Fibroblast of lung (primary cell): Measurements from ENCODE around the gene ZKSCAN3. TPM values are rescaled to one million over a fixed set of nuclear protein-coding genes. Genes with fewer than 3 reads are reported as not detected.

ENCODE experiments used
- DNase-seq, 2 donors: peaks; one replicate each; pipeline versions ENCODE4 v3.0.0 to v3.0.0-alpha.2; 2010; ENCODE audit warnings: low read depth in 2 of 2
- H2AFZ ChIP-seq: 2 replicates; pipeline ENCODE4 v1.5.1; 2012; ENCODE audit warnings: low read length, control low read depth, inconsistent platforms
- H3K27ac ChIP-seq: 2 replicates; pipeline ENCODE4 v1.5.1; 2011; ENCODE audit warnings: low read length, control low read depth; ENCODE audit not compliant: insufficient read depth
- H3K27me3 ChIP-seq: 2 replicates; pipeline ENCODE4 v1.5.1; 2011; ENCODE audit warnings: mild to moderate bottlenecking, low read length; ENCODE audit not compliant: control insufficient read depth, insufficient read depth
- H3K36me3 ChIP-seq: 2 replicates; pipeline ENCODE4 v1.5.1; 2011; ENCODE audit warnings: low read length; ENCODE audit not compliant: control insufficient read depth, insufficient read depth
- H3K4me1 ChIP-seq: 2 replicates; pipeline ENCODE4 v1.5.1; 2011; ENCODE audit warnings: low read length; ENCODE audit not compliant: control insufficient read depth, insufficient read depth; ENCODE audit errors: extremely low read depth
- H3K4me2 ChIP-seq: 2 replicates; pipeline ENCODE4 v1.5.1; 2011; ENCODE audit warnings: low read length, control low read depth; ENCODE audit not compliant: insufficient read depth; ENCODE audit errors: extremely low read depth
- H3K4me3 ChIP-seq, 4 experiments: fragments of 200-600 bp in 1 of 4; sonication (generic) in 1 of 4; replicated peaks in 1 of 4; 2 replicates each; pipeline ENCODE4 v1.5.1; 2011 to 2016; ENCODE audit warnings: low read length in 4 of 4, low read depth in 3 of 4, mild to moderate bottlenecking in 3 of 4, control low read depth in 2 of 4, inconsistent platforms in 1 of 4, mixed read lengths in 1 of 4; ENCODE audit not compliant: insufficient read depth in 1 of 4; ENCODE audit errors: control extremely low read depth in 1 of 4
- H3K79me2 ChIP-seq: 2 replicates; pipeline ENCODE4 v1.5.1; 2012; ENCODE audit warnings: mild to moderate bottlenecking, low read length, inconsistent platforms; ENCODE audit not compliant: control insufficient read depth, insufficient read depth
- H3K9ac ChIP-seq: 2 replicates; pipeline ENCODE4 v1.5.1; 2011; ENCODE audit warnings: mild to moderate bottlenecking, low read length, control low read depth; ENCODE audit not compliant: insufficient read depth
- H3K9me3 ChIP-seq: 2 replicates; pipeline ENCODE4 v1.5.1; 2012; ENCODE audit warnings: low read depth, low read length; ENCODE audit not compliant: control insufficient read depth, insufficient read depth
- H4K20me1 ChIP-seq: 2 replicates; pipeline ENCODE4 v1.5.1; 2011; ENCODE audit warnings: low read length; ENCODE audit not compliant: control insufficient read depth, insufficient read depth; ENCODE audit errors: extremely low read depth
- CTCF ChIP-seq, 2 donors: IDR thresholded peaks in 1 of 2; conservative IDR thresholded peaks in 1 of 2; 1 replicate in 1 of 2; 2 replicates in 1 of 2; pipeline ENCODE4 v1.5.1; 2011 to 2012; ENCODE audit warnings: low read length in 2 of 2, control low read depth in 1 of 2, inconsistent platforms in 1 of 2, low read depth in 1 of 2, mild to moderate bottlenecking in 1 of 2
- EZH2 ChIP-seq: IDR thresholded peaks from 2 replicates; pipeline ENCODE4 v1.5.1; 2012; ENCODE audit warnings: low read length, control low read depth, mild to moderate bottlenecking; ENCODE audit errors: missing control alignments
- polyA plus RNA-seq, 2 donors: library from polyadenylated mRNA; depleted of rRNA in 1 of 2; stranded (reverse) in 1 of 2; unstranded in 1 of 2; fragments of >200 nt; gene quantifications; 2 replicates each; pipeline ENCODE4 v1.2.1, GENCODE V29; 2011 to 2012; ENCODE audit warnings: missing spikeins in 1 of 2
- total RNA-seq: library from RNA; depleted of rRNA; stranded (reverse); fragments of >200 nt; gene quantifications from 2 replicates; pipeline ENCODE4 v1.2.1, GENCODE V29; 2014

The ZKSCAN3 gene
- total and polyA plus RNA-seq, 2 donors (not counting 1 experiment from before 2014, with no cell fraction given), result 3.9 to 6.9 TPM

- no peaks in the 10 kb centered on the region for H3K4me1 ChIP-seq
- no peaks in the 10 kb centered on the region for H4K20me1 ChIP-seq
- H2AFZ ChIP-seq, result no peak overlapping the region
- no peaks in the 10 kb centered on the region for H3K27me3 ChIP-seq
- DNase-seq, result no peak
- H3K79me2 ChIP-seq, result no peaks in the 10 kb centered on the region
- TF ChIP-seq EZH2 (no peak), CTCF (conservative IDR thresholded peaks at IDR 0.05 in 1 of 2, IDR thresholded peaks at IDR 0.05 in 1 of 2; ENCODE audit: low read depth in 1 of 2, low read length in 2 of 2) (no peak)
- H3K4me2 ChIP-seq, result no peak overlapping the region
- H3K27ac ChIP-seq, result no peak overlapping the region
- no peaks in the 10 kb centered on the region for H3K9me3 ChIP-seq
- H3K36me3 ChIP-seq, result no peaks in the 10 kb centered on the region
- no peak overlapping the region for H3K9ac ChIP-seq
- no peak overlapping the region for H3K4me3 ChIP-seq
Measured at GRCh38 chr6:28408076-28408802, 58.5 kb downstream of the ZKSCAN3 start.

- TF ChIP-seq CTCF (conservative IDR thresholded peaks at IDR 0.05 in 1 of 2, IDR thresholded peaks at IDR 0.05 in 1 of 2; ENCODE audit: low read depth in 1 of 2, low read length in 2 of 2), result no peak
- TF ChIP-seq EZH2, result no peak
- H3K27ac ChIP-seq, result no peak overlapping the region
- no peaks in the 10 kb centered on the region for H3K4me1 ChIP-seq
- no peak overlapping the region for H3K4me2 ChIP-seq
- no peaks in the 10 kb centered on the region for H3K27me3 ChIP-seq
- H4K20me1 ChIP-seq, result no peaks in the 10 kb centered on the region
- DNase-seq, result no peak
- no peaks in the 10 kb centered on the region for H3K79me2 ChIP-seq
- no peak overlapping the region for H3K4me3 ChIP-seq
- no peaks in the 10 kb centered on the region for H3K36me3 ChIP-seq
- H3K9ac ChIP-seq, result no peak overlapping the region
- no peaks in the 10 kb centered on the region for H3K9me3 ChIP-seq
- no peak overlapping the region for H2AFZ ChIP-seq
Measured at GRCh38 chr6:28410767-28411166, 61.0 kb downstream of the ZKSCAN3 start.

GRCh38 chr6:28413681-28414080 lies 63.9 kb downstream of the ZKSCAN3 start:
- Histone ChIP-seq H3K27me3 (no peaks in the 10 kb centered on the region), H3K9me3 (no peaks in the 10 kb centered on the region), H3K36me3 (no peaks in the 10 kb centered on the region), H3K4me3 (no peak overlapping the region), H3K4me1 (no peaks in the 10 kb centered on the region), H3K4me2 (no peak overlapping the region), H3K79me2 (no peaks in the 10 kb centered on the region), H2AFZ (no peak overlapping the region), H3K9ac (no peak overlapping the region), H4K20me1 (no peaks in the 10 kb centered on the region), H3K27ac (no peak overlapping the region)
- no peak for TF ChIP-seq EZH2
- TF ChIP-seq CTCF (conservative IDR thresholded peaks at IDR 0.05 in 1 of 2, IDR thresholded peaks at IDR 0.05 in 1 of 2; ENCODE audit: low read depth in 1 of 2, low read length in 2 of 2), result no peak
- no peak for DNase-seq

Other genes with a start within 250 kb of the ZKSCAN3 start
- gene ZSCAN16, start 225.3 kb upstream of the ZKSCAN3 start, total RNA-seq, result 5.9 and 6.6 TPM in 2 replicates
- 2.0 and 2.7 TPM in 2 replicates for gene ZSCAN16, start 225.3 kb upstream of the ZKSCAN3 start, polyA plus RNA-seq
- gene ZKSCAN8, start 208.1 kb upstream of the ZKSCAN3 start, total RNA-seq, result 16.2 and 21.6 TPM in 2 replicates
- gene ZKSCAN8, start 208.1 kb upstream of the ZKSCAN3 start, polyA plus RNA-seq, result 10.2 and 13.4 TPM in 2 replicates
- gene ZSCAN9, start 124.7 kb upstream of the ZKSCAN3 start, total RNA-seq, result 9.5 and 11.6 TPM in 2 replicates
- 10.3 and 11.3 TPM in 2 replicates for gene ZSCAN9, start 124.7 kb upstream of the ZKSCAN3 start, polyA plus RNA-seq
- gene ZKSCAN4, start 97.7 kb upstream of the ZKSCAN3 start, total RNA-seq, result 6.9 and 7.3 TPM in 2 replicates
- 3.0 and 4.4 TPM in 2 replicates for gene ZKSCAN4, start 97.7 kb upstream of the ZKSCAN3 start, polyA plus RNA-seq
- gene NKAPL, start 90.7 kb upstream of the ZKSCAN3 start, total RNA-seq, result 2.8 and 3.3 TPM in 2 replicates
- 1.2 and 1.4 TPM in 2 replicates for gene NKAPL, start 90.7 kb upstream of the ZKSCAN3 start, polyA plus RNA-seq
- gene ZSCAN26, start 82.8 kb upstream of the ZKSCAN3 start, total RNA-seq, result 21.6 and 23.9 TPM in 2 replicates
- gene ZSCAN26, start 82.8 kb upstream of the ZKSCAN3 start, polyA plus RNA-seq, result 12.7 and 16.6 TPM in 2 replicates
- 5.6 and 5.8 TPM in 2 replicates for gene PGBD1, start 68.4 kb upstream of the ZKSCAN3 start, total RNA-seq
- gene PGBD1, start 68.4 kb upstream of the ZKSCAN3 start, polyA plus RNA-seq, result 5.5 and 5.8 TPM in 2 replicates
- 5.0 and 5.9 TPM in 2 replicates for gene ZSCAN31, start 13.8 kb upstream of the ZKSCAN3 start, total RNA-seq
- gene ZSCAN31, start 13.8 kb upstream of the ZKSCAN3 start, polyA plus RNA-seq, result 1.8 and 2.9 TPM in 2 replicates
- 8.2 and 9.6 TPM in 2 replicates for gene ZSCAN12, start 49.8 kb downstream of the ZKSCAN3 start, total RNA-seq
- 3.3 and 4.7 TPM in 2 replicates for gene ZSCAN12, start 49.8 kb downstream of the ZKSCAN3 start, polyA plus RNA-seq
- gene ZSCAN23, start 93.5 kb downstream of the ZKSCAN3 start, total RNA-seq, result 4.9 and 5.1 TPM in 2 replicates
- gene ZSCAN23, start 93.5 kb downstream of the ZKSCAN3 start, polyA plus RNA-seq, result 1.1 and 3.8 TPM in 2 replicates
- not detected in 2 replicates for gene GPX6, start 165.8 kb downstream of the ZKSCAN3 start, total RNA-seq
- gene GPX6, start 165.8 kb downstream of the ZKSCAN3 start, polyA plus RNA-seq, result not detected in 2 replicates
- gene GPX5, start 175.9 kb downstream of the ZKSCAN3 start, total RNA-seq, result not detected in 2 replicates
- gene GPX5, start 175.9 kb downstream of the ZKSCAN3 start, polyA plus RNA-seq, result not detected in 2 replicates